HEK293 (cell line): ENCODE results near the gene SHISAL2A.

Experiments used
- CTCF ChIA-PET: fragments of 350-600 bp; formaldehyde crosslinking; extraction: SDS; loops from one replicate; lab custom pipeline; 2021; ENCODE audit warnings: antibody characterized with exemption; lab: Yijun Ruan, JAX
- POLR2A ChIA-PET: fragments of 300-600 bp; formaldehyde crosslinking; extraction: SDS; loops from one replicate; lab custom pipeline; 2020; ENCODE audit warnings: antibody characterized with exemption, inconsistent platforms; lab: Yijun Ruan, JAX
- H3K27ac ChIP-seq: fragments of 200-500 bp; sonication (Bioruptor generic); 2 replicates; pipeline ENCODE4 v1.5.1; 2014; ENCODE audit warnings: low read depth, low read length, control low read depth, inconsistent platforms; ENCODE audit errors: extremely low read depth
- H3K36me3 ChIP-seq, 2 experiments: fragments of 200-500 bp in 1 of 2; sonication (Bioruptor generic) in 1 of 2; 1 replicate in 1 of 2; 2 replicates in 1 of 2; pipeline ENCODE4 v1.5.1; 2014 to 2017; ENCODE audit warnings: inconsistent platforms in 2 of 2, low read length in 2 of 2; ENCODE audit not compliant: control insufficient read depth in 2 of 2, insufficient read depth in 1 of 2
- H3K4me1 ChIP-seq: fragments of 200-500 bp; sonication (Bioruptor generic); 2 replicates; pipeline ENCODE4 v1.5.1; 2014; ENCODE audit warnings: mild to moderate bottlenecking, low read length, inconsistent platforms; ENCODE audit not compliant: control insufficient read depth, insufficient read depth
- H3K4me3 ChIP-seq: 2 replicates; pipeline ENCODE4 v1.5.1; 2011; ENCODE audit warnings: low read depth, mild to moderate bottlenecking, control low read depth, low read length, moderate library complexity
- H3K9me3 ChIP-seq: fragments of 200-500 bp; sonication (Bioruptor generic); 2 replicates; pipeline ENCODE4 v1.5.1; 2014; ENCODE audit warnings: low read depth, low read length, inconsistent platforms; ENCODE audit not compliant: control insufficient read depth, insufficient read depth
- FEZF1 ChIP-seq: fragments of 450-650 bp; formaldehyde crosslinking; IDR thresholded peaks from 2 replicates; pipeline ENCODE4 v1.5.1; 2016; ENCODE audit warnings: missing biosample characterization, missing genetic modification characterization
- KLF1 ChIP-seq: fragments of 450-650 bp; formaldehyde crosslinking; IDR thresholded peaks from 2 replicates; pipeline ENCODE4 v1.5.1; 2016; ENCODE audit warnings: missing biosample characterization, missing genetic modification characterization
- PRDM1 ChIP-seq: fragments of 450-650 bp; formaldehyde crosslinking; IDR thresholded peaks from 2 replicates; pipeline ENCODE4; 2016; ENCODE audit warnings: missing biosample characterization, missing genetic modification characterization
- SCRT1 ChIP-seq: fragments of 450-650 bp; formaldehyde crosslinking; IDR thresholded peaks from 2 replicates; pipeline ENCODE4 v1.5.1; 2016; ENCODE audit warnings: missing biosample characterization, missing genetic modification characterization, borderline replicate concordance
- SCRT2 ChIP-seq: fragments of 450-650 bp; formaldehyde crosslinking; IDR thresholded peaks from 2 replicates; pipeline ENCODE4 v1.5.1; 2016; ENCODE audit warnings: missing biosample characterization, missing genetic modification characterization
- SP7 ChIP-seq: fragments of 450-650 bp; formaldehyde crosslinking; IDR thresholded peaks from 2 replicates; pipeline ENCODE4 v1.5.1; 2016; ENCODE audit warnings: missing biosample characterization, missing genetic modification characterization
- WT1 ChIP-seq: fragments of 450-650 bp; formaldehyde crosslinking; IDR thresholded peaks from 2 replicates; pipeline ENCODE4 v1.5.1; 2016; ENCODE audit warnings: missing biosample characterization, missing genetic modification characterization
- YY2 ChIP-seq: fragments of 450-650 bp; formaldehyde crosslinking; IDR thresholded peaks from 2 replicates; pipeline ENCODE4 v1.5.1; 2016; ENCODE audit warnings: missing biosample characterization, missing genetic modification characterization
- ZBTB6 ChIP-seq: fragments of 450-650 bp; formaldehyde crosslinking; IDR thresholded peaks from 2 replicates; pipeline ENCODE4 v1.5.1; 2017; ENCODE audit warnings: missing biosample characterization, missing genetic modification characterization
- ZFP41 ChIP-seq: fragments of 450-650 bp; formaldehyde crosslinking; IDR thresholded peaks from 2 replicates; pipeline ENCODE4 v1.5.1; 2016; ENCODE audit warnings: missing biosample characterization, missing genetic modification characterization, borderline replicate concordance
- ZNF112 ChIP-seq: fragments of 450-650 bp; formaldehyde crosslinking; IDR thresholded peaks from 2 replicates; pipeline ENCODE4 v1.5.0; 2017; ENCODE audit warnings: missing biosample characterization, missing genetic modification characterization
- ZNF138 ChIP-seq: fragments of 450-650 bp; formaldehyde crosslinking; IDR thresholded peaks from 2 replicates; pipeline ENCODE4 v1.5.1; 2016; ENCODE audit warnings: missing biosample characterization, missing genetic modification characterization, borderline replicate concordance
- ZNF211 ChIP-seq: fragments of 450-650 bp; formaldehyde crosslinking; IDR thresholded peaks from 2 replicates; pipeline ENCODE4 v1.5.1; 2016; ENCODE audit warnings: low read depth, missing biosample characterization, missing genetic modification characterization
- ZNF223 ChIP-seq: fragments of 450-650 bp; formaldehyde crosslinking; IDR thresholded peaks from 2 replicates; pipeline ENCODE4 v1.5.1; 2016; ENCODE audit warnings: missing biosample characterization, missing genetic modification characterization
- ZNF24 ChIP-seq: fragments of 450-650 bp; formaldehyde crosslinking; IDR thresholded peaks from 2 replicates; pipeline ENCODE4 v1.5.1; 2016; ENCODE audit warnings: missing biosample characterization, missing genetic modification characterization
- ZNF248 ChIP-seq: fragments of 450-650 bp; formaldehyde crosslinking; IDR thresholded peaks from 2 replicates; pipeline ENCODE4 v1.5.1; 2017; ENCODE audit warnings: missing biosample characterization, missing genetic modification characterization
- ZNF266 ChIP-seq: fragments of 450-650 bp; formaldehyde crosslinking; IDR thresholded peaks from 2 replicates; pipeline ENCODE4 v1.5.1; 2016; ENCODE audit warnings: missing biosample characterization, missing genetic modification characterization, low read depth
- ZNF274 ChIP-seq, 2 experiments: fragments of 200-500 bp in 1 of 2; fragments of 450-650 bp in 1 of 2; sonication (Bioruptor generic) in 1 of 2; formaldehyde crosslinking in 1 of 2; IDR thresholded peaks; 2 replicates each; pipeline versions ENCODE4 v1.5.1 to v1.6.1; 2014 to 2016; ENCODE audit warnings: borderline replicate concordance in 1 of 2, inconsistent platforms in 1 of 2, low read length in 1 of 2, missing biosample characterization in 1 of 2, missing genetic modification characterization in 1 of 2
- ZNF341 ChIP-seq: fragments of 450-650 bp; formaldehyde crosslinking; IDR thresholded peaks from 2 replicates; pipeline ENCODE4; 2016; ENCODE audit warnings: low read depth, missing biosample characterization, missing genetic modification characterization
- ZNF366 ChIP-seq: fragments of 450-650 bp; formaldehyde crosslinking; conservative IDR thresholded peaks from 2 replicates; pipeline ENCODE4 v1.5.1; 2016; ENCODE audit warnings: missing biosample characterization, missing genetic modification characterization
- ZNF513 ChIP-seq: fragments of 450-650 bp; IDR thresholded peaks from 2 replicates; pipeline ENCODE4 v1.5.1; 2018; ENCODE audit warnings: missing biosample characterization, missing genetic modification characterization
- ZNF600 ChIP-seq: fragments of 450-650 bp; formaldehyde crosslinking; IDR thresholded peaks from 2 replicates; pipeline ENCODE4 v1.5.1; 2016; ENCODE audit warnings: missing biosample characterization, missing genetic modification characterization
- ZNF624 ChIP-seq: fragments of 450-650 bp; formaldehyde crosslinking; IDR thresholded peaks from 2 replicates; pipeline ENCODE4 v1.5.1; 2017; ENCODE audit warnings: missing biosample characterization, missing genetic modification characterization
- ZNF654 ChIP-seq: fragments of 450-650 bp; formaldehyde crosslinking; IDR thresholded peaks from 2 replicates; pipeline ENCODE4 v1.5.1; 2016; ENCODE audit warnings: low read depth, missing biosample characterization, missing genetic modification characterization
- ZNF677 ChIP-seq: fragments of 450-650 bp; IDR thresholded peaks from 2 replicates; pipeline ENCODE4 v1.5.0; 2018; ENCODE audit warnings: missing biosample characterization, mild to moderate bottlenecking, missing genetic modification characterization, moderate library complexity
- ZNF707 ChIP-seq: fragments of 450-650 bp; formaldehyde crosslinking; IDR thresholded peaks from 2 replicates; pipeline ENCODE4 v1.5.1; 2016; ENCODE audit warnings: missing biosample characterization, missing genetic modification characterization
- ZNF777 ChIP-seq: fragments of 450-650 bp; formaldehyde crosslinking; IDR thresholded peaks from 2 replicates; pipeline ENCODE4 v1.5.1; 2017; ENCODE audit warnings: missing biosample characterization, missing genetic modification characterization, borderline replicate concordance
- ZSCAN18 ChIP-seq: fragments of 450-650 bp; formaldehyde crosslinking; IDR thresholded peaks from 2 replicates; pipeline ENCODE4 v1.5.1; 2016; ENCODE audit warnings: missing biosample characterization, missing genetic modification characterization
- TF ChIP-seq, protein P1 (sequence below): fragments of 450-650 bp; formaldehyde crosslinking; IDR thresholded peaks from 2 replicates; pipeline ENCODE4 v1.5.1; 2016; ENCODE audit warnings: missing biosample characterization, missing genetic modification characterization

SHISAL2A gene

GRCh38 chr1:52665006-52665941 lies 32.3 kb downstream of the SHISAL2A start:
- Histone ChIP-seq H3K4me3 (no peak overlapping the region), H3K36me3 (no peaks in the 10 kb centered on the region), H3K27ac (no peak overlapping the region), H3K9me3 (no peaks in the 10 kb centered on the region), H3K4me1 (peaks cover 2% of the 10 kb centered on the region; the same call in 1 of the 2 replicates)
- POLR2A ChIA-PET = interaction anchor here (0.6 to 0.8 kb wide), 3 partner anchors 113 to 262 kb away, joined by 3 read pairs; partner anchors contain the start of genes PRPF38A and TUT4
- CTCF ChIA-PET = interaction anchor here (0.8 to 1.1 kb wide), 2 partner anchors 233 to 334 kb away, joined by 3 read pairs; no protein-coding TSS in a partner anchor
- TF ChIP-seq PRDM1 (tag by site-specific recombination) (no peak), ZSCAN18 (no peak), ZNF707 (tag by site-specific recombination) (no peak), ZNF274 (IDR thresholded peaks at IDR 0.05; ENCODE audit: low read length) (no peak), ZNF274 (tag by site-specific recombination; IDR thresholded peaks at IDR 0.05; ENCODE audit: borderline replicate concordance) (no peak), SCRT1 (no peak), ZNF600 (tag by site-specific recombination) (0 out of 2 replicates have a peak, but pooled peaks have one; percentile 34), ZNF248 (no peak), YY2 (no peak), ZNF777 (tag by site-specific recombination) (no peak), SP7 (no peak), ZNF654 (no peak), KLF1 (tag by site-specific recombination) (no peak), ZNF266 (tag by site-specific recombination) (no peak), WT1 (tag by site-specific recombination) (no peak), ZNF112 (tag by site-specific recombination) (no peak), ZNF211 (tag by site-specific recombination) (no peak), ZNF677 (tag by site-specific recombination) (no peak), ZNF223 (tag by site-specific recombination) (no peak), ZNF513 (tag by site-specific recombination) (no peak), ZNF24 (no peak), FEZF1 (0 out of 2 replicates have a peak, but pooled peaks have one; percentile 32), ZNF138 (tag by site-specific recombination) (no peak), ZFP41 (no peak), ZNF624 (tag by site-specific recombination) (no peak), SCRT2 (tag by site-specific recombination) (peak; percentile 86), ZNF341 (tag by site-specific recombination) (no peak), ZNF366 (tag by site-specific recombination) (peak; percentile 38; the same call in 1 of the 2 replicates), ZBTB6 (no peak)
- TF ChIP-seq, protein P1, sequence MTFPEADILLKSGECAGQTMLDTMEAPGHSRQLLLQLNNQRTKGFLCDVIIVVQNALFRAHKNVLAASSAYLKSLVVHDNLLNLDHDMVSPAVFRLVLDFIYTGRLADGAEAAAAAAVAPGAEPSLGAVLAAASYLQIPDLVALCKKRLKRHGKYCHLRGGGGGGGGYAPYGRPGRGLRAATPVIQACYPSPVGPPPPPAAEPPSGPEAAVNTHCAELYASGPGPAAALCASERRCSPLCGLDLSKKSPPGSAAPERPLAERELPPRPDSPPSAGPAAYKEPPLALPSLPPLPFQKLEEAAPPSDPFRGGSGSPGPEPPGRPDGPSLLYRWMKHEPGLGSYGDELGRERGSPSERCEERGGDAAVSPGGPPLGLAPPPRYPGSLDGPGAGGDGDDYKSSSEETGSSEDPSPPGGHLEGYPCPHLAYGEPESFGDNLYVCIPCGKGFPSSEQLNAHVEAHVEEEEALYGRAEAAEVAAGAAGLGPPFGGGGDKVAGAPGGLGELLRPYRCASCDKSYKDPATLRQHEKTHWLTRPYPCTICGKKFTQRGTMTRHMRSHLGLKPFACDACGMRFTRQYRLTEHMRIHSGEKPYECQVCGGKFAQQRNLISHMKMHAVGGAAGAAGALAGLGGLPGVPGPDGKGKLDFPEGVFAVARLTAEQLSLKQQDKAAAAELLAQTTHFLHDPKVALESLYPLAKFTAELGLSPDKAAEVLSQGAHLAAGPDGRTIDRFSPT (tag by site-specific recombination) = no peak
